Activated CD4-positive, alpha-beta T cell treated with anti-CD3 and anti-CD28 coated beads, Interleukin-2, amount 10 ng/mL, durations not matched to agents 24 days and 14 days (primary cell): Measurements from ENCODE around the gene EPN3. TPM values are rescaled to one million over a fixed set of nuclear protein-coding genes. Genes with fewer than 3 reads are reported as not detected.

Experiments used
- DNase-seq: peaks from one replicate; pipeline ENCODE4 v3.0.0; 2022
- H3K27ac Mint-ChIP-seq: one replicate; pipeline ENCODE4 v1.8.0; 2022; ENCODE audit warnings: mild to moderate bottlenecking, mixed read lengths
- H3K27me3 Mint-ChIP-seq: one replicate; pipeline ENCODE4 v1.8.0; 2022; ENCODE audit warnings: mixed read lengths
- H3K36me3 Mint-ChIP-seq: one replicate; pipeline ENCODE4 v1.8.0; 2022; ENCODE audit warnings: low read depth, mild to moderate bottlenecking, mixed read lengths
- H3K4me1 Mint-ChIP-seq: one replicate; pipeline ENCODE4 v1.8.0; 2021; ENCODE audit warnings: mixed read lengths
- H3K4me3 Mint-ChIP-seq: one replicate; pipeline ENCODE4 v1.8.0; 2022; ENCODE audit warnings: mild to moderate bottlenecking, moderate library complexity, mixed read lengths
- H3K9me3 Mint-ChIP-seq: one replicate; pipeline ENCODE4 v1.8.0; 2021; ENCODE audit warnings: mixed read lengths
- intact Hi-C: fragments of 100-400 bp; cut with micrococcal nuclease; formaldehyde crosslinking; loops from one replicate; pipeline ENCODE4 v1.15.1; 2023
- total RNA-seq: library from RNA; stranded (reverse); gene quantifications from 2 replicates; pipeline ENCODE4 v1.2.3, GENCODE V29; 2022

EPN3 gene
- total RNA-seq, 1 donor from 2014 or later = not detected

- intact Hi-C loops = no loop called here
- no peaks in the 10 kb centered on the region for H3K9me3 Mint-ChIP-seq
- DNase-seq = peak; percentile 75
- no peaks in the 10 kb centered on the region for H3K36me3 Mint-ChIP-seq
- no peak overlapping the region for H3K4me3 Mint-ChIP-seq
- H3K27me3 Mint-ChIP-seq = peaks cover 6% of the 10 kb centered on the region
- H3K27ac Mint-ChIP-seq = no peak overlapping the region
- H3K4me1 Mint-ChIP-seq = peaks cover 21% of the 10 kb centered on the region
Observed at GRCh38 chr17:50501054-50501453, 31.5 kb upstream of the EPN3 start.

DNA sequence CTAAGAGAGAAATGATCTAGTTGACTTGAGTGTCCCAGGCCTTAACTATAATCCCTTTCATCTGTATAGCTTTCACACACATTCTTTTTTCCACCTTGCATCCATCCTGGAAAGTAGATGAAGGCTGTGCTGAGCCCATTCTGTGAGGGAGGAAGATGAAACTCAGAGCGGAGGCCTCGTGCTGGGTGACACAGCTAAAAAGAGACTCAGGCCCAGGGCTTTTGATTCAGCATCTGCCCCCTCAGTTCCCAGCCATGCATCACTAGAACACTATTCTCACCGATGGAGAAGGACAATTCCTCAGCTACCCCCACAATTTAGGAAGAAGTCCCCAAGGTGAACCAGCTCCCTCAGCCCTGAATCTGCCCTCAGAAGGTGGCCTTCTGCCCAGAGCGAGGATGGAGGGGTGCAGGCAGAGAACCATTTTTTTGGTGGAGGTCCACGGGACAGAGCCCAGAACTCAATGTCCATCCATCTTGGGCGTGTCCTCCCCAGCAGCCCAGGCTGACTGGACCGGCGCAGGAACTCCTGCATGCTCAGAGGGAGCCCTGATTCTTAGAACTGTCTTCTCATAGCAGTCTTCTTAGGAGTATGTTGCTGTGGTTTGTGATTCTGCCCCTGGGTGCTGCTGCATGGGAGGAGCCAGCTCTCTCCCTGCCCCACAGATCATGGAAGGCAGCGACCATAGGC, 30.1 kb upstream of the EPN3 start:
- no peak for DNase-seq
- H3K4me1 Mint-ChIP-seq = peaks cover 21% of the 10 kb centered on the region
- no peak overlapping the region for H3K4me3 Mint-ChIP-seq
- no peak overlapping the region for H3K27ac Mint-ChIP-seq
- no peaks in the 10 kb centered on the region for H3K9me3 Mint-ChIP-seq
- no peaks in the 10 kb centered on the region for H3K36me3 Mint-ChIP-seq
- peaks cover 6% of the 10 kb centered on the region for H3K27me3 Mint-ChIP-seq
- intact Hi-C loops = no loop called here

DNA sequence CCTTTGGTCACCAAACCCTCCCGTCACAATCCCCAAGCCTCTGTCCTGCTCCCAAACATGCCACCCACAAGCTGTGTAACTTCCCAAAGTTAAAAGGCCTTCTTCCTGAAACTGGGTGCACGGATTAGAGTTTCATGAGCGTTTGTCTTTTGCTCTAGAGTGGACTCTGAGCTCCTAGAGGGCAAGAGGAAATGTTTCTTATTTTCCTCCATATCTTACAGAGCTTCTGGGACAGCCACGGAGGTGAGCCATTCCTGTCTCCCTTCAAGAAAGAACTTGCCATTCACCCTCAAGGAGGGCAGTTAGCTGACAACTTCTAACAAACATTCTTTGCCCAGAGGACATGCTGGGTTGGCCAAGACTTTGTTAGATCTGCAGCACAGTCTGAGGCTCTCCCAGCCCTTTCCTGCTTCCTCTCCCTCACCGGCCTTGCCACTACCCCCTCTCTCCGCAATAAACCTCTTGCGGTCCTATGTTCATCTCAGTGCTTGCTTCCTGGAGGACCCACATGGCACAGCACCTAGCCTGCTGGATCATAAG, 26.9 kb upstream of the EPN3 start:
- no peak for DNase-seq
- Mint-ChIP-seq H3K9me3 (no peaks in the 10 kb centered on the region), H3K36me3 (no peaks in the 10 kb centered on the region), H3K27me3 (peaks cover 2% of the 10 kb centered on the region), H3K27ac (peak overlapping the region; percentile 25), H3K4me3 (no peak overlapping the region), H3K4me1 (peaks cover 40% of the 10 kb centered on the region)
- intact Hi-C loops = no loop called here

- Mint-ChIP-seq H3K27me3 (peaks cover 2% of the 10 kb centered on the region), H3K9me3 (no peaks in the 10 kb centered on the region), H3K36me3 (no peaks in the 10 kb centered on the region), H3K4me1 (peaks cover 46% of the 10 kb centered on the region), H3K4me3 (no peak overlapping the region), H3K27ac (peak overlapping the region; percentile 20)
- no peak for DNase-seq
- intact Hi-C loops = no loop called here
Observed at GRCh38 chr17:50506298-50506697, 26.2 kb upstream of the EPN3 start.

- Mint-ChIP-seq H3K27me3 (no peaks in the 10 kb centered on the region), H3K4me3 (peak within 1 kb of the TSS; percentile 94), H3K36me3 (no peaks in the 10 kb centered on the region), H3K4me1 (peaks cover 55% of the 10 kb centered on the region), H3K9me3 (no peaks in the 10 kb centered on the region), H3K27ac (peak within 1 kb of the TSS; percentile 91)
- DNase-seq = peak; percentile 95
- intact Hi-C loops = loop anchor here (2.0 kb wide), 1 partner anchor 29 kb away; the partner anchor contains the start of gene RSAD1
Observed at GRCh38 chr17:50507871-50508572, 24.5 kb upstream of the EPN3 start, which contains the start of gene MYCBPAP. Gene MYCBPAP, plus strand, starts transcription at chr17:50508439. Its CDS starts 236 bp downstream, at chr17:50508675.

DNA sequence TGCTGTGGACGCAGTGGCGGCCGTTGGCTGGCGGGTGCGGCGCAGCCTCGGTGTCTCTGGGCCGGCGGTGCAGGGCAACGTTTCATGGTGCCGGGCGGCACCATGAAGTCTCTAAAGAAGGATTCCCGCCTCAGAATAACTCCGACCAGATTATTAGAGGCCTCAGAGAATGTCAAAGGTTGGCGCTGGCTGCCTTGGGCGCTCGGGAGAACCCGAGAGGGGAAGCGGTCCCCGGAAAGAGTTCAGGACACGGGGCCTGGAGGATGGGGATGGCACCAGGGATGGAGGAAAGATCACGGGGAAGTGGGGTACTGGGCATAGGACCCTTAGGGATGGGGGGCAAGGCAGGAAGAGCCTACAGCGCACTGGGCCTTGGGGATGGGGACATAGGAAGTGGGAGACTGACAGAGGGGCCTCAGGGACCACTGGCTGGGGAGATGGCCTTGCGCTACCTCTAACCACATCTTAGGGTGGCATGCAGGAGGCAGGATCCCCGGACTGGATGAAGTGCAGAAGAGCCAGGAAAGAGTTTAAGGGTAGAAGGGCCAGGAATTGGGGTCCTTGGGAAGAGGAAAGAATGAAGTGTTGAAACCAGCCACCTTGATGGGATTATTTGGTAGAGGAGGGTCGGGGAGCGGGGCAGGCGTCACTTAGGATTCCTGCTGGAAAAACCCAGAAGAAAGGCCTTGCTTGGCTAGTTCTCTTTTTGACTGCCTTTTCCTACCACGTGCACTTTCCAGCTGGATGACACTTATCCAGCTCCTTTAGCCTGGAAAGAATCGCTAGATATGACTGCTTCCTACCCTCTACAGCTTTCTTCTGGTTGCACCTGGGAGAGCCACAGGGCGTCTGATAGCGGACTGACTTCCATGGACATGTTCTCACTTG, 23.7 kb upstream of the EPN3 start:
- Mint-ChIP-seq H3K4me3 (peak overlapping the region; percentile 94), H3K27ac (peak overlapping the region; percentile 91), H3K4me1 (peaks cover 52% of the 10 kb centered on the region), H3K27me3 (no peaks in the 10 kb centered on the region), H3K36me3 (no peaks in the 10 kb centered on the region), H3K9me3 (no peaks in the 10 kb centered on the region)
- intact Hi-C loops = loop anchor here (2.0 kb wide), 1 partner anchor 30 kb away; the partner anchor contains the start of gene RSAD1
- DNase-seq = no peak

- peak overlapping the region; percentile 46 for H3K4me3 Mint-ChIP-seq
- H3K4me1 Mint-ChIP-seq = peaks cover 34% of the 10 kb centered on the region
- no peaks in the 10 kb centered on the region for H3K9me3 Mint-ChIP-seq
- peak overlapping the region; percentile 87 for H3K27ac Mint-ChIP-seq
- peak; percentile 91 for DNase-seq
- no peaks in the 10 kb centered on the region for H3K27me3 Mint-ChIP-seq
- no peaks in the 10 kb centered on the region for H3K36me3 Mint-ChIP-seq
- intact Hi-C loops = loop anchor here (2.0 kb wide), 1 partner anchor 32 kb away; no protein-coding TSS in a partner anchor
Observed at GRCh38 chr17:50511058-50511457, 21.5 kb upstream of the EPN3 start.

DNA sequence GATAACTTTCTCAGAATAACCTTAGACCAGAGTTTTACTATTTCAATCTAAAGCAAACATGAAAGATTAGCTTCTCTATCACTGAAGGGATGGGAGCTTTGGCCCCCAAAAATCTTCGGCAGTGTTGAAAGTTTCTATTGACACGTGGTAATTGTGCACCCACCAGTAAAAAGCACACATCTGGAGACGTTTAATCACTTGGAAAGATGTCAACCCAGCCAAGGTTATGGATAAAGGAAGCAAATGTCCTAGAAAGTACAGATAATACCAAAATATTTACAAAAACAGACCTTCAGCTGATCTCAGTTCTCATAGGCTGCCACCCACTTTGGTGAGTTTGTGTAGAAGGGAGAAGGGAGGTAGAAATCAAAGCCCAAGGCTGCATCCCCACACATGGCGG, 19.0 kb upstream of the EPN3 start:
- no peaks in the 10 kb centered on the region for H3K36me3 Mint-ChIP-seq
- intact Hi-C loops = no loop called here
- H3K27me3 Mint-ChIP-seq = no peaks in the 10 kb centered on the region
- no peaks in the 10 kb centered on the region for H3K9me3 Mint-ChIP-seq
- no peak for DNase-seq
- H3K27ac Mint-ChIP-seq = no peak overlapping the region
- peaks cover 35% of the 10 kb centered on the region for H3K4me1 Mint-ChIP-seq
- H3K4me3 Mint-ChIP-seq = no peak overlapping the region

- intact Hi-C loops = no loop called here
- DNase-seq = no peak
- Mint-ChIP-seq H3K9me3 (no peaks in the 10 kb centered on the region), H3K27ac (no peak overlapping the region), H3K4me1 (peaks cover 27% of the 10 kb centered on the region), H3K27me3 (no peaks in the 10 kb centered on the region), H3K4me3 (no peak overlapping the region), H3K36me3 (no peaks in the 10 kb centered on the region)
Observed at GRCh38 chr17:50514388-50514787, 18.1 kb upstream of the EPN3 start.

DNA sequence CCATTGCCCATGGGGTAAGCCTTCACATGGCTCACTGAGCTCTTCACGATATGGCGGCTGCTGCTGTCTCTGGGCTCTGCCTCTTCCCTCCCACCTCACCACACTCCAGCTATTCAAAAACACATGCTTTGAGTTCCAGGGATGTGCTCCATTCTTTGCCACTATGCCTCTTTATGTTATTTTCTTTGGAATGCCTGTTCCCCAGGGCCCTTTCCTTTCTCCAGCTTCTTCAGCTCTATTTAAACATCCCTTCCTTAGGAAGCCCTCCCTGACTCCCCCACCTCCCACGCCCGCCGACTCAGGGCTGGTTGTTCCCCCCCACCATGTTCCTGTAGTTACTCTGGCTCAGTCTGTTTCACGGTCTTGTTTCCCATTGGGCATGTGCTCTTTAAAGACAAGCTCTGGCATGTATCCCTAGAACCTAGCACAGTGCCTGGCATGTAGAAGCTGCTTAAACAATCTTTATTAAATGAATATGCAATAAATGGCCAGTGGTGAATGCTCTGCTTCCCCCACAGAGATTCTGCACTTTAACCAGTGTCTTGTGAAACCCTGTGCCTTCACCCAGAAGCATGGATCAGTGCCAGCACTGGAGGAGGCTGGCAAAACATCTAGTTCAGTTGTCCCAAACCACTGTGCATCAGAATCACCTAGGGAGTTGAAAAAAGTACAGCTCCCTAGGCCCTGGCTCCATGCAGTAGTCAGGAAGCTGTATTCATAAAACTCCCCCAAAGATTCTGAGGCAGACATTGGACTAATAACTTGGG, 17.4 kb upstream of the EPN3 start:
- no peak for DNase-seq
- no peaks in the 10 kb centered on the region for H3K9me3 Mint-ChIP-seq
- H3K4me3 Mint-ChIP-seq = no peak overlapping the region
- no peaks in the 10 kb centered on the region for H3K36me3 Mint-ChIP-seq
- intact Hi-C loops = no loop called here
- peaks cover 22% of the 10 kb centered on the region for H3K4me1 Mint-ChIP-seq
- no peaks in the 10 kb centered on the region for H3K27me3 Mint-ChIP-seq
- no peak overlapping the region for H3K27ac Mint-ChIP-seq

GRCh38 chr17:50517011-50517410, 15.5 kb upstream of the EPN3 start:
- intact Hi-C loops = no loop called here
- Mint-ChIP-seq H3K27me3 (no peaks in the 10 kb centered on the region), H3K9me3 (no peaks in the 10 kb centered on the region), H3K36me3 (no peaks in the 10 kb centered on the region), H3K4me3 (no peak overlapping the region), H3K27ac (no peak overlapping the region), H3K4me1 (peaks cover 11% of the 10 kb centered on the region)
- DNase-seq = no peak

DNA sequence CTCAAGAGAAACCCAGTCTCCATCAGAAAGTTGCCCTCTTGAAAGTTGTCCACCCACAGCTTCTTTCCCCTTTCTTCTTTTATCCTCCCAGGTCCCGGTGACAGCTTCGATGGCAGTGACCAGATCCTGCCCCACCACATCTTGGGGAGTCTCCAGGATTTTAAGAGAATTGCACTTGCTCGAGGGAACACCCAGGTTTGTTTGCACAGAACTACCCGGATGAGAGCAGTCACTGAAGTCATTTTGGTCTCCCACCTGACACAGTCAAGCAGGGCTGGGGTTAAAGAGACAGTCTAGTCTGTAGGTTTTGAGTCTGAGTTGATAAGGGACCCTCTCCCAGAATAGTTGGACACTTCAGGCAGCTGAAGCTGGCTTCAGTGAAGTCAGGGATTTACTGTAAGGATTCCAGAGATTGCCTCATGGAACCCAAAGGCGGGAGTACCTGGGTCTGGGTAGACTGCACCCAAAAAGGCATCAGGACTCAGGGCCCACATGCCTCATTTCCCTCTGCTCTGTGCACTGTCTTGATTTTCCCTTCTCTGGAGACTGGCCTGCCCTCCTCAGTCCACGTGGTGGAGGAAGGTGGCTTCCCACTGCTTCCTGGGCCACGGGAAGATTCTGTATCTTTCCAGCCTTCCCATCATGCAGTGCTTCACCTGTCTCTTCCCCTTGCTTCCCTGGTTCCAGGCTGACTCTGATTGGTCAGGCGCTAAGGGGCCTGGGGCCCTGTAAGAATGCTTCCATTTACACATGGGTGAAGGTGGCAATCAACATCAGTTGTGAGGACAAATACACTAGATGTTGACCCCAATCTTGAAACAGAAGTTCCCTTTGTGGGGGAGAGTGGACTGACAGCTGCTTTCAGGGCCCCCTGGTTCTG, 14.8 kb upstream of the EPN3 start:
- Mint-ChIP-seq H3K27me3 (no peaks in the 10 kb centered on the region), H3K4me1 (peaks cover 7% of the 10 kb centered on the region)

More for the DNA sequence above, 14.8 kb upstream of the EPN3 start:
- intact Hi-C loops = no loop called here
- no peak overlapping the region for H3K27ac Mint-ChIP-seq
- no peak for DNase-seq
- no peak overlapping the region for H3K4me3 Mint-ChIP-seq
- H3K9me3 Mint-ChIP-seq = no peaks in the 10 kb centered on the region
- no peaks in the 10 kb centered on the region for H3K36me3 Mint-ChIP-seq
